BE2C (cell line): ENCODE results near the gene CFAP77. TPM values are rescaled to one million over a fixed set of nuclear protein-coding genes. Genes with fewer than 3 reads are reported as not detected.
A peak's percentile ranks its signal among the peaks of the same experiment; 100 is the strongest.

Source experiments
- DNase-seq: peaks from one replicate; pipeline ENCODE4 v3.0.0-alpha.2; 2020
- H3K27me3 ChIP-seq: fragments of 250-450 bp; sonication (Bioruptor Pico); 2 replicates; pipeline ENCODE4 v1.5.1; 2020; ENCODE audit warnings: mild to moderate bottlenecking
- H3K36me3 ChIP-seq: fragments of 250-450 bp; sonication (Bioruptor Pico); 2 replicates; pipeline ENCODE4 v1.5.1; 2020; ENCODE audit warnings: mild to moderate bottlenecking
- H3K4me1 ChIP-seq: fragments of 250-450 bp; sonication (Bioruptor Pico); 2 replicates; pipeline ENCODE4 v1.5.1; 2020
- H3K4me3 ChIP-seq: 2 replicates; pipeline ENCODE4 v1.5.1; 2011; ENCODE audit warnings: low read depth, low read length
- H3K9me3 ChIP-seq: fragments of 250-450 bp; sonication (Bioruptor Pico); 2 replicates; pipeline ENCODE4 v1.5.1; 2020
- polyA plus RNA-seq: library from polyadenylated mRNA; unstranded; fragments of >200 nt; gene quantifications from one replicate; pipeline ENCODE4 v1.2.1, GENCODE V29; 2012; ENCODE audit warnings: low read depth, missing spikeins; ENCODE audit not compliant: insufficient read length, insufficient read depth
- TF ChIP-seq, protein P1 (sequence below): IDR thresholded peaks from 2 replicates; pipeline ENCODE4 v1.5.1; 2012; ENCODE audit warnings: mild to moderate bottlenecking, low read depth, low read length

CFAP77 gene
- not detected for polyA plus RNA-seq

DNA sequence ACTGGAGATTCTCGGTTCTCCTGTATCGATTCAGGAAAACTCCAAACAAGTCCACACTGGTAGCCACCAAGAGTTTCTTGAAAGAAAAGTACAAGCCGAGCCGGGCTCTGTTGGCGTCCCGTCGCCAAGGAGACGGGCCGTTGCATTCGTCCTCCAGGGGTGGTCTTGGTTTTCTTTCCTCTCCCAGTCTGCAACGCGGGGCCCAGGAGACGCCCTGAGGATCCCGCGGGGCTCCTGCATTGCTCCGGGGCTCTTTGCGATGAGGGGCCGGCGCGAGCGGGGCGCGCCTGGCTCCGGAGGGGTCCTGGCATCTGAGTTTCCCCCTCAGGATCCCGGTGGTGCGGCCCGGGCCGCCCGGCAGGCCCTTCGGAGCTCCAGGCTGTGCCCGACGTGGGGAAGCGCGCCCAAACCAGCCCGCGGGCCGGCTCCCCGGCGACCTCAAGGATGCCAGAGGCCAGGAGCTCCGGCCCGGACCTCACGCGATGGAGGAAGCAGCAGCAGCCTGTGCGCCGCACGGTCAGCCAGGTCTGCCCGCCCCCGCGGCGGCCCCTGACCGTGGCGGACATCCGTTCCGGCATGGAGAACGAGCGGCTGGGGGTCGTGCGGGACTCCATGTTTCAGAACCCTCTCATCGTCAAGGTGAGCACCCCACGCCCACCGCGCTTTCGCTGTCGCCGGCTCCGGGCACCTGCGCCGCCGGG, at the start of gene CFAP77:
CFAP77 (plus strand) TSS at position 384 of the 701 bp plus-strand sequence; CDS start at position 445, 61 bp downstream.
- no peaks in the 10 kb centered on the region for H3K4me1 ChIP-seq
- TF ChIP-seq, protein P1, sequence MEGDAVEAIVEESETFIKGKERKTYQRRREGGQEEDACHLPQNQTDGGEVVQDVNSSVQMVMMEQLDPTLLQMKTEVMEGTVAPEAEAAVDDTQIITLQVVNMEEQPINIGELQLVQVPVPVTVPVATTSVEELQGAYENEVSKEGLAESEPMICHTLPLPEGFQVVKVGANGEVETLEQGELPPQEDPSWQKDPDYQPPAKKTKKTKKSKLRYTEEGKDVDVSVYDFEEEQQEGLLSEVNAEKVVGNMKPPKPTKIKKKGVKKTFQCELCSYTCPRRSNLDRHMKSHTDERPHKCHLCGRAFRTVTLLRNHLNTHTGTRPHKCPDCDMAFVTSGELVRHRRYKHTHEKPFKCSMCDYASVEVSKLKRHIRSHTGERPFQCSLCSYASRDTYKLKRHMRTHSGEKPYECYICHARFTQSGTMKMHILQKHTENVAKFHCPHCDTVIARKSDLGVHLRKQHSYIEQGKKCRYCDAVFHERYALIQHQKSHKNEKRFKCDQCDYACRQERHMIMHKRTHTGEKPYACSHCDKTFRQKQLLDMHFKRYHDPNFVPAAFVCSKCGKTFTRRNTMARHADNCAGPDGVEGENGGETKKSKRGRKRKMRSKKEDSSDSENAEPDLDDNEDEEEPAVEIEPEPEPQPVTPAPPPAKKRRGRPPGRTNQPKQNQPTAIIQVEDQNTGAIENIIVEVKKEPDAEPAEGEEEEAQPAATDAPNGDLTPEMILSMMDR: no peak
- DNase-seq: peak; percentile 62

DNA sequence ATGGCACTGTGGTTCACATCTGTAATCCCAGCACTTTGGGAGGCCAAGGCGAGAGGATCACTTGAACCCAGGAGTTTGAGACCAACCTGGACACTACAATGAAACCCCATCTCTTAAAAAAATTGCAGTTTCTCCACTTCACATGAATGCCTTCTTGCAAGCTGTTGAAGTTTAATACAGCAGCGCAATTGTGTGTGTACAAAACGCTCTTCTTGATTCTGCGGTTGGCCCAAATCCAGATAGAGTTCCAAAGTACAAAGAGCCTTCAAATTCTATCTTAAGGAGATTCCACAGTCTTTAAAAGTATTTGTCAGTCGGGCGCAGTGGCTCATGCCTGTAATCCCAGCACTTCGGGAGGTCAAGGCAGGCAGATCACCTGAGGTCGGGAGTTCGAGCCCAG, 45.9 kb upstream of the CFAP77 start:
- Histone ChIP-seq H3K27me3 (no peaks in the 10 kb centered on the region), H3K4me3 (no peak overlapping the region), H3K4me1 (no peaks in the 10 kb centered on the region), H3K9me3 (no peaks in the 10 kb centered on the region), H3K36me3 (no peaks in the 10 kb centered on the region)
- TF ChIP-seq, protein P1: no peak
- no peak for DNase-seq

More for the DNA sequence above, at the start of gene CFAP77:
- Histone ChIP-seq H3K9me3 (no peaks in the 10 kb centered on the region), H3K36me3 (no peaks in the 10 kb centered on the region), H3K27me3 (0 out of 2 replicates have a peak, but pooled peaks cover 5% of the 10 kb centered on the region), H3K4me3 (peak within 1 kb of the TSS; percentile 57)

DNA sequence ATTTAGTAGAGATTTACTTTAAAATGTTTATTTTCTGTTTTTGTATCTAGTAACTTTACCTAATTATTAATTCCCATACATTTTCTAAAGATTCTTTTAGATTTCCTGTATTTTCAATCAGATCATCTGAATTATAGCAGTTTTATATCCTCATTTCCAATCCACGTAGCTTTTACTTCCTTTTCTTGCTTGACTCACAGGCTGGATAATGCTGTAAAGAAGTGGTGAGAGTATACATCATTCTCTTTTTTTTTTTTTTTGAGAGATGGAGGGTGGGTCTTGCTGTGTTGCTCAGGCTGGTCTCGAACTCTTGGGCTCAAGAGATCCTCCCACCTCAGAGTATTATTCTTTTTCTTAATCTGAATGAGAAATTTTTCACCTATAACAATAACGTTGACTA, 44.0 kb upstream of the CFAP77 start:
- Histone ChIP-seq H3K9me3 (no peaks in the 10 kb centered on the region), H3K4me3 (no peak overlapping the region), H3K27me3 (no peaks in the 10 kb centered on the region), H3K36me3 (no peaks in the 10 kb centered on the region), H3K4me1 (no peaks in the 10 kb centered on the region)
- DNase-seq: no peak
- TF ChIP-seq, protein P1: no peak

DNA sequence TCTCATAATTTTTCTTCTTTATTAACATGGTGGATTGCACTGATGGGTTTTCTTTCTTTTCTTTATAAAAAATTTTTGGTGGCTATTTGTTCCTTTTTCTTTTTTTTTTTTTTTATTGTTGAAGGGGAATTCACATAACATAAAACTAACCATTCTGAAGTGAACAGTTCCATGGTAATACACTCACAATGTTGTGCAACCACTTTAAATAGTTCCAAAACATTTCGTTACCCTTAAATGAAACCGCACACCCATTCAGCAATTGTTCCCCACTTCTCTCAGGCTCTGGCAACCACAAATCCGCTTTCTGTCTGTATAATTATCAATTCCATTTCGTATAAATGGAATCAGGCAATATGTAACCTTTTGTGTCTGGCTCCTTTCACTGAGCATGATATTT, 43.5 kb upstream of the CFAP77 start:
- H3K27me3 ChIP-seq: no peaks in the 10 kb centered on the region
- no peak overlapping the region for H3K4me3 ChIP-seq
- H3K9me3 ChIP-seq: no peaks in the 10 kb centered on the region
- no peaks in the 10 kb centered on the region for H3K36me3 ChIP-seq
- no peak for DNase-seq
- TF ChIP-seq, protein P1: no peak
- no peaks in the 10 kb centered on the region for H3K4me1 ChIP-seq

DNA sequence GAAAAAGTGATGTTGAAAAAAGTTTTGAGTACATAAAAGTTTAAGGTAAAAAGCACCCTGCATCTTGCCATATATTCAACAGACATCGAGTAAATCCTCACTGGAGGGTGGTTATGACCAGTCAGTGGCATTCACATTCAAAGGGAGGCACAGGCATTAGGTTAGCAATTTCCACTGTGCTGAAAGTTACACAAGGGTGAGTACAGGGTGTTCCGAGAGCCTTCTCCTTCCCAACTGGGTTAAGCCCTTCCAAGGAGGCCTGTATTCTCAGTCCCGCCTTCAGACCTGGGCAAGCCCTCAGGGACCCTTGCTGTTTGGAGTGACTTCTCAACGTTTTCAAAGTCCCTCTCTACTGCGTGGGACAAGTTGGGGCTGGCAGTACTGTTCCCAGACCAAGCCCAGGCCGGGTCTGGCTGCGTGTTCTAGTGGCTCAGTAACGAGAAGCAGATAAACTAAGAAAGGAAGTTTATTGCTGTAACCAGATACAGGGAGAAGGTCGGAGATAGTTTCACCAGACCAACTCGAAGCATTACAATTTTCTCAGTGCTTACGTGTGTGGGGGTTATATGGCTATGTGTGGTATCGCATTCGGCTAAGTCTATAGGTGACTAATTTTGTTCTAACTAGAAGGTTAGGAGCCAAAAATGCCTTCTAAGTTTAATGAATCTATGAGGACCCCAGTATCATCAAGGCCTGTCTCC, 42.2 kb upstream of the CFAP77 start:
- H3K4me3 ChIP-seq: no peak overlapping the region
- no peaks in the 10 kb centered on the region for H3K4me1 ChIP-seq
- H3K9me3 ChIP-seq: no peaks in the 10 kb centered on the region
- TF ChIP-seq, protein P1: no peak
- H3K27me3 ChIP-seq: no peaks in the 10 kb centered on the region
- DNase-seq: no peak
- no peaks in the 10 kb centered on the region for H3K36me3 ChIP-seq

DNA sequence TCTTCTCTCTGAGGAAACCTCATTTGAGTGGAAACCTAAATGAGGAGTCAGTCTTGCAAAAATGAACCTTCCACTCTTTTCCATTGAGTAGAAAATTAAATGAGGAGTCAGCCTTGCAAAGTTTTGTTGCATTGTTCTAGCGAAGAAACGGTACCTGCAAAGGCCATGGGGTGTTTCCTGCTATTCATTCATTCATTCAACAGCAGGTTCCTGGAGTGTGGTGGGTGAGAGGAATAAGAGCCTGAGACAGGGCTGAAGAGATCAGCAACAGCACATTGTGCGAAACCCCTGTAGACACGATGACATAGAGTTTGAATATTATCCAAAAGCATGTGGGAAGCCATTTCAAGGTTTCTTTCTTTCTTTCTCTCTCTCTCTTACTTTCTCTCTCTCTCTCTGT, 40.6 kb upstream of the CFAP77 start:
- no peaks in the 10 kb centered on the region for H3K36me3 ChIP-seq
- no peak for DNase-seq
- no peak overlapping the region for H3K4me3 ChIP-seq
- H3K27me3 ChIP-seq: no peaks in the 10 kb centered on the region
- TF ChIP-seq, protein P1: no peak
- H3K9me3 ChIP-seq: no peaks in the 10 kb centered on the region
- no peaks in the 10 kb centered on the region for H3K4me1 ChIP-seq
